ENCODE measurements around the gene EFTUD2. TPM values are rescaled to one million over a fixed set of nuclear protein-coding genes. Genes with fewer than 3 reads are reported as not detected.

Gene EFTUD2
- total and polyA plus RNA-seq, 9 of the 15 experiments (the other 6 are each of a cell fraction or from before 2014, with no cell fraction given): 65.8 to 362 (median 218) TPM

GRCh38 chr17:44932096-44932786 is 33.0 kb upstream of the EFTUD2 start:
- Histone ChIP-seq H3K79me2 (ENCODE audit: control insufficient read depth, insufficient read depth, low read length) (no peaks in the 10 kb centered on the region), H3K9ac (ENCODE audit: insufficient read depth in 1 of 2, low read depth in 2 of 2, low read length in 2 of 2) (no peak overlapping the region; a peak in 1 of 4 replicates), H3K27me3 (ENCODE audit: control insufficient read depth in 2 of 2, insufficient read depth in 2 of 2, low read length in 2 of 2) (no peaks in the 10 kb centered on the region), H4K20me1 (replicated peaks; ENCODE audit: control insufficient read depth, insufficient read depth, low read length) (peaks cover 5% of the 10 kb centered on the region), H3K9me1 (ENCODE audit: control insufficient read depth, insufficient read depth, low read length) (no peaks in the 10 kb centered on the region), H3K4me3 (no peak overlapping the region), H3K36me3 (ENCODE audit: control insufficient read depth, insufficient read depth, low read length) (peaks cover 95% of the 10 kb centered on the region), H3K9me3 (replicated peaks; ENCODE audit: control insufficient read depth, insufficient read depth, low read depth, low read length) (no peaks in the 10 kb centered on the region), H3K4me1 (replicated peaks in 1 of 2; ENCODE audit: control insufficient read depth in 2 of 2, insufficient read depth in 2 of 2, low read length in 2 of 2) (peaks cover 0 to 15% of the 10 kb centered on the region in 2 experiments; a peak in 1 of 5 replicates), H3K27ac (ENCODE audit: extremely low read depth, low read depth, low read length) (no peak overlapping the region), H3K4me2 (ENCODE audit: insufficient read depth, low read length) (no peak overlapping the region), H2AFZ (ENCODE audit: low read depth, low read length) (no peak overlapping the region)
- BruUV-seq (replicated peaks): no TSS peak
- 92% methylated on average over 6 of the region's 8 CpGs for WGBS (ENCODE audit: insufficient coverage, low coverage, missing lambda C conversion rate)
- CTCF ChIA-PET (ENCODE audit: low intra/inter-chr PET ratio): no interaction called here
- intact Hi-C loops (cut with micrococcal nuclease): no loop called here
- DNase-seq (ENCODE audit: extremely low read depth in 1 of 4, low spot score in 3 of 4) (no peak), ATAC-seq (no peak), FAIRE-seq (no peak)
- no peak for TF ChIP-seq BRD9 (IDR thresholded peaks at IDR 0.05; ENCODE audit: low read depth, partially characterized antibody)
- no peak for TF ChIP-seq NR0B1 (IDR thresholded peaks at IDR 0.05; ENCODE audit: partially characterized antibody)
- TF ChIP-seq PPARD (CRISPR knock-in tag; IDR thresholded peaks at IDR 0.05): no peak
- no peak for TF ChIP-seq HMGN3 (IDR thresholded peaks at IDR 0.05; ENCODE audit: borderline replicate concordance, extremely low read depth, insufficient read length, low read depth, low read length)
- no peak for TF ChIP-seq KLF1 (tag; IDR thresholded peaks at IDR 0.05)
- TF ChIP-seq CHAMP1 (IDR thresholded peaks at IDR 0.05): no peak
- no peak for TF ChIP-seq POLR2G (IDR thresholded peaks at IDR 0.05; ENCODE audit: low read depth, low read length)
- TF ChIP-seq SREBF2 (CRISPR knock-in tag; IDR thresholded peaks at IDR 0.05): no peak
- no peak for TF ChIP-seq ZNF146 (CRISPR knock-in tag; IDR thresholded peaks at IDR 0.05; ENCODE audit: unreplicated experiment)
- TF ChIP-seq SMAD3 (CRISPR knock-in tag; conservative IDR thresholded peaks at IDR 0.05): no peak
- TF ChIP-seq TFE3 (CRISPR knock-in tag; IDR thresholded peaks at IDR 0.05): no peak
- TF ChIP-seq EWSR1 (IDR thresholded peaks at IDR 0.05; ENCODE audit: borderline replicate concordance, low read depth, partially characterized antibody): no peak
- TF ChIP-seq SIN3A (IDR thresholded peaks at IDR 0.05; ENCODE audit: borderline replicate concordance in 2 of 2, control insufficient read depth in 1 of 2, low read depth in 2 of 2, low read length in 2 of 2): no peak
- in situ Hi-C loops (cut with MboI): no loop called here
- POLR2A ChIA-PET: interaction anchor here (0.5 to 2.1 kb wide), 8 partner anchors 8 to 217 kb away, joined by 3 to 9 read pairs (median 4); partner anchors contain the start of gene GFAP

Data from K562 (cell line).